Measurements from ENCODE around the gene TGFA.

- no peak for TF ChIP-seq ZNF548 (tag by site-specific recombination; IDR thresholded peaks at IDR 0.05)
- no peak for TF ChIP-seq ZSCAN18 (tag by site-specific recombination; IDR thresholded peaks at IDR 0.05)
- no peak for TF ChIP-seq MEIS1 (CRISPR knock-in tag; IDR thresholded peaks at IDR 0.05; ENCODE audit: borderline replicate concordance)
- TF ChIP-seq PRDM10 (tag by site-specific recombination; IDR thresholded peaks at IDR 0.05): no peak
- no peak for TF ChIP-seq CTCF (tag by site-specific recombination; IDR thresholded peaks at IDR 0.05)
- no peak for TF ChIP-seq PRDM1 (tag by site-specific recombination; IDR thresholded peaks at IDR 0.05)
- TF ChIP-seq ZBTB11 (tag by site-specific recombination; conservative IDR thresholded peaks at IDR 0.05; ENCODE audit: low read depth): no peak
- no peak for TF ChIP-seq ZNF398 (tag by site-specific recombination; IDR thresholded peaks at IDR 0.05)
- TF ChIP-seq ZBTB17 (tag by site-specific recombination; IDR thresholded peaks at IDR 0.05): no peak
- TF ChIP-seq ATF2 (tag by site-specific recombination; IDR thresholded peaks at IDR 0.05; ENCODE audit: low read depth): no peak
- TF ChIP-seq ZNF175 (tag by site-specific recombination; IDR thresholded peaks at IDR 0.05): no peak
Measured at GRCh38 chr2:70461414-70461813, 92.2 kb downstream of the TGFA start.

Data from HEK293 (cell line).